HG03025 (cell line): ENCODE measurements around the gene ZBTB16.

Source experiments
- ATAC-seq: cut with Tn5 transposase; IDR thresholded peaks from one replicate; pipeline ENCODE4 v1.9.1; 2021; ENCODE audit warnings: mild to moderate bottlenecking, moderate library complexity; ENCODE audit not compliant: unreplicated experiment, low FRiP score

ZBTB16 gene

DNA sequence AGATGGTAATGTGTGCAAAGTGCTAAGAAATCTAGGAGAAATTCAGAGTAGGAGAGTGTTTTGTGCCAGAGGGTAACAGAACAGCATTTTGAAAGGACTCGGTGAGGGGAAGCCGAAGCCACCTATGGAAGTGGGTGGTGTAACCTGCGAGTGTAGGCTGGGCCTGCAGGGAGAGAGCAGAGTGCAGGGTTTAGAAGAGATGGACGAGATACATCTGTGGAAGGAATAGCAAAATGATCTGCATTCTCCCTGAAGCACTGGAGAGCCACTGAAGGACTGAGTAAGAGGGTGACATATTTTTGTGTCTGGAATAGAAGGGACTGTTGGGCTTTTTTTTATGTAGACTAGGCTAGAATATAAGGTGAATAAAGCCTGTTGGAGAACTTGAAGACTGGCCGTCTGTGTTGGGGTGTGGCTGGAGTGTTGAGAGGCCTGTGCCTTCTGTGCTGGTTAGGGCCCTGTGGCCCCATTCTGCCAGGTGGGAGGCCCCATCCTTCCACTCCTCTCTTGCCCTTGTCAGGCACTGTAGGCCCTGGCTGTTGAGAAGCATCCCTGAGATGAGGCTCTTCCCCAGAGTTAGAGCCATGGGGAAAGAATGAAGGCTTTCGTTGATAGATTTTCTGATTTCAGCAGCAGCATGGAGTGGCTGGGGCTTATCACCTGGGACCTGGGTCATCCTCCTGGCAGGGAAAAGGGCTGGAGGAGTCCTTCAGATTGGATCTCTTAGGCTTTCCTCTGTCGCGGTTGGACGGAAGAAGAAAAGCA lies 102.2 kb downstream of the ZBTB16 start:
- no peak for ATAC-seq

DNA sequence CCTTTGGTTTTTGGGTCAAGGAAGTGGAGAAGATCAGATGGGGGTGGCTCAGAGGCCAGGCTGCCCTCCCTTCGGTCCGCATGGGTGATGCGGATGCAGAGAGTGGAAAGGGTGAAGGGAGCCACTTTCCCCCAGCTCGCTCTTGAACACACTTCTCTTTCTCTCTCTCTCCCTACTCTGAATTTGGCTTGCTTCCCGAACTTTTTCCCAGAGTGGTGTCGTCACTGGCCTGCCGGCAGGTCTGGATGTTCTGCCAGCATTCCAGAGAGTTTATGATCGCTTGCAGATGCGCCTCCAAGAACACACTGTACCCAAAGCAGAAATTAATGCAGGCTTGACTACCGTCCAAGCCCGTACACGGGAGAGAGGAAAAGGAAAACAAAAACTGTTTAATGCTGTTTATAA lies 103.2 kb downstream of the ZBTB16 start:
- no peak for ATAC-seq

DNA sequence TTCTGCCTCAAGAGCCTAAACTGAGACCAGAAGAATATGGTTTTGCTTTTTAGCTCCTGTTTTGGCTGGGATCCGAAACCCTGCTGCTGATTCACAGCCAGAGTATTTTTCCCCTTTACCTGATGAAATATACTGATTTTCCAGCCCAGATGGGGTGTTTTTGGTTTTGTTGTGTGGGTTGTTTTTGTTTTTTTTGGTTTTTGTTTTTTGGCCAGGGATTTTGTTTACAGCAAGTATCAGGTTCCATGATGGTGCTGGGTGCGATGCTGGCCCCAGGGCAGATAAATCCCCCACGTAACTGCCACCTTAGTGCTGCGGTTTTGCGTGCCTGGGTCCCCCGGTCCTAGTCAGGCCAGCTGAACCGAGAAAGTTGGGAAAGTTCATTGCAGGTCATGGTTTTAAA lies 103.7 kb downstream of the ZBTB16 start:
- no peak for ATAC-seq

DNA sequence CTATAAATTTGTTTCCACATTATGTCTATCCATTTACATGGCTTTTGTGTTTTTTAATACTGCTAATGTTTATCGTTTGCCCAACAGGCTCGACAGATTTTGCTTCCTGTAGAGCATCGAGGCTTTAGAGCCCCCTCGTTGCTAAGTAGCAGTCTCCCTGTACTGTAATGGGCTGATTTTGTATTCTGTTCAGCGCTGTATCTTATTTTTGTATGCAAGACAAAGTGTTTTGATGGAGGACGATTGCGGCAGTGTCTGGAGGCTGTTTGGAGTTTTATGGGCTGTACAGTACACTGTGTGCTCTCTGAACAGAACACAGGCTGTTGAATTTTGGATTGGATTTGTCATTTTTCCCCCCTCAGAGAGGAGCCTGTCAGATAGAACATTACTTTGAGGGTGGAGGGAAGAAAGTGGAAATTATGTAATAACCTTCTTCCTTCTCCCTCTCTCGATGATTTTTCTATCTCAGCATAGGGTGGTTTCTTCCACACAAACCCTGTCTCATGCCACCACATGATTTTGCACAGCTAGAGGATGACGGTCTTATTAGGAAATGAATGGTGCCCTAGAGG lies 104.4 kb downstream of the ZBTB16 start:
- ATAC-seq, result no peak

DNA sequence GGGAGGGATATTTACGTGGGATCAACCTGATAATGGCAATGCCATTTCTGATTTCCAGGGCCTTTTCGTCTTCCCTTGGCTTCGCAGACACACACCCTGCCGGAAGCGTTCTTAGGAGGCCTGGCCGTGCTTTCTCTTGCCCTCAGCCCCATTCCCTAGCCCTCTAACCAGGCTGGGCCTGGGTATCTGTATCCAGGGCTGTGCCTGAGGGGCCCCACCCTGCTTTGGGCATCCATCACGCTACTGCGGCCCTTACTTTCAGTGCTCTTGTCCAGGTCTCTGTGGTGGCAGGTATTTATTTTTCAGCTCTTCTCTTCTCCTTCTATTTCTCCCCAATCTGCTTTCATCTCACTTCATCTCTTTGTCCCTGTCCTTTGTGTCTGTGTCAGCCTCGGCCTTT lies 105.0 kb downstream of the ZBTB16 start:
- ATAC-seq, result no peak

DNA sequence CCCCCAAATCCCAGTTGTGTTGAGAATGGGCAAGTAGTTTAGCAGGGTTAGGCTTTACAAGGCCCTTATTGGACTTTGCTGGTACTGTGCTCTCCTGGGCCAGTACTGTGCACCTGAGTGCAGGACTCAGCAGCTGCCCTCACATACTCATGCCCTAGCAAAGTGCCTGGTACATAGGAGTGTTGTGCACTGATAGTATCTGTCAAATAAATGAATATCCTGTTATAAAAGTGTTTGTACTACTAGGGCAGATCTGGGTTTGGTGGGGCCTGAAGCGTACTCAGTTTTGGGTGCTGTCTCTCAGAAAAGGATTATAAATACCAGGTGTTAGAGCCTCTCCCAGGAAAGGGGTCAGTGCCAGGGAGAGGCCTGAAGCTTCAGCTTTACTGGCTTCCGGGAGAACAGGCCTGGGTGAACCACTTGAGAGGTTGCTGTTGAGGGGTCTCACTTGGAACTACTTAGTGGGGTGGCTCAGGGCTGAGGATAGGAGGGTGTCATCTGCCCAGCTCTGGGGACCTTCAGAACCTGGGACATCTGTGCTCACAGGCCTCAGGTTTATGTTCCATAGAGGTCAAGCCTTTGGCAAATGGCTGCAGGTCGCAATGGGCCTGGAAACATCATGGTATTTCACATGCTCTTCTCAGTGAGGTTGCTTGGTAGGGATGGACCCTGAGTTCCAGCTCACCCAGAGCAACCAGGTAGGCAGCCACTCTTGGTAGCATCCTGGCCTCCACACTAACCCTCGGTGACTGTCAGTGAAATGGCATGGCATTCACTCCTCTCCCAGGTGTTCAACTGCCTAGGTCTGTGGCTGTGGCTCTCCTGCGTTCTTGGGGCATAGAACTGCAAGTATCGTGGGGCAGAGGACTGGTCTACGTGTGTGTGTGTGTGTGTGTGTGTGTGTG lies 106.1 kb downstream of the ZBTB16 start:
- ATAC-seq, result no peak

DNA sequence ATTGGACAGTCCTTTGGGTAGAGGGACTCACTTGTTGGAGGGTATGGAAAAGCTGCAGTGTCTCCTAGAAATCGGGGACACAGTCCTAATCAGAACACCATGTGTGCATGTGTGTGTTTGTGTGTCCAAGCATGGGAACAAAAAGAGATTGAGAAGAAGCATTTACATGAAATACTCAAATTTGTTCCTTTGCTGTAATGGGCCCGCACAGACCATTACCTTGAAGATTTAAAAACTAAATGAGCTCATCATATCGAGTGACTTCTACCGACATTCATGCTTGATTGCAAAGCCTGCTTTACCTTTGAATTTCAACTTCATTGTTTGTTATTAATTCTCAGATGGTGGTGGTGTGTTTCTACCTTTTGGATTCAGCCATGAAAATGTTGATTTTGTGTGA lies 106.9 kb downstream of the ZBTB16 start:
- ATAC-seq, result no peak

DNA sequence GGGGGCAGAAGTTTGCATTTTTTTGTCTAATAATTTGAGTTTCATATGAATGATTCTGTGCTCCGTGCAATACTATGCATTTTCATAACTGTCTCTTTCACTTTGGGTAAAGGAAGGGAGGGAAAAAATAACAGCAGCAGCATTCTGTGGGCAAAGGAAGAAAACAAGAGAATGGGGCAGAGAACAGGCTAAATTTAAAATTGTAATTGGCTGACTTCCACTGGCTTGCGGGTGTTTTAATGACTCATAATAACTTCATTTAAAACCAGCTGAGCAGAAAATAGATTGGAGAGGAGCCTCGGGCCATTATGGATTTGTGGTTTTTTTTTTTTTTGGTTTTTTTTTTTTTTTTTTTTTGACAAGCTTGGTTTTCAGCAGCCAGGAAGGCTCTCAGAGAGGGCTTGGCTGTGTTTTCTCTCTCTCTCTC lies 107.4 kb downstream of the ZBTB16 start:
- no peak for ATAC-seq

DNA sequence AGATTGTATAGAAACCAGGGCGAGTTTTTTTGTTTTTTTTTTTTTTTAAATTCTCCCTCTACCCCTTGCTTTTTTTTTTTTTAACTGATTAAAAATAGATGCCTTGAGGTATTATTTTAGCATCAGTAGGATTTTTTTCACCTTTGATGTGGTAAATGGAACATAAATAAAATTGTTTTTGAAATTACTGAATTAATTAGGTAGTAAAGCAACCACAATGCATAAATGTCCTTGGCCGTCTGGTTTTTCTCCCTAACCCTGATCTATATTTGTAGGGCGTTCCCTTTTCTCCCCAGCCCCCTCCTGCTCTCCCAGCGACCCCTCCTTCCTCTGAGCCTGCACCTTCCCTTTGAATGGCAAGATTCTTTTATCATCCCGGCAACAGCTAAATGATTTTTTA lies 107.8 kb downstream of the ZBTB16 start:
- ATAC-seq, result no peak

DNA sequence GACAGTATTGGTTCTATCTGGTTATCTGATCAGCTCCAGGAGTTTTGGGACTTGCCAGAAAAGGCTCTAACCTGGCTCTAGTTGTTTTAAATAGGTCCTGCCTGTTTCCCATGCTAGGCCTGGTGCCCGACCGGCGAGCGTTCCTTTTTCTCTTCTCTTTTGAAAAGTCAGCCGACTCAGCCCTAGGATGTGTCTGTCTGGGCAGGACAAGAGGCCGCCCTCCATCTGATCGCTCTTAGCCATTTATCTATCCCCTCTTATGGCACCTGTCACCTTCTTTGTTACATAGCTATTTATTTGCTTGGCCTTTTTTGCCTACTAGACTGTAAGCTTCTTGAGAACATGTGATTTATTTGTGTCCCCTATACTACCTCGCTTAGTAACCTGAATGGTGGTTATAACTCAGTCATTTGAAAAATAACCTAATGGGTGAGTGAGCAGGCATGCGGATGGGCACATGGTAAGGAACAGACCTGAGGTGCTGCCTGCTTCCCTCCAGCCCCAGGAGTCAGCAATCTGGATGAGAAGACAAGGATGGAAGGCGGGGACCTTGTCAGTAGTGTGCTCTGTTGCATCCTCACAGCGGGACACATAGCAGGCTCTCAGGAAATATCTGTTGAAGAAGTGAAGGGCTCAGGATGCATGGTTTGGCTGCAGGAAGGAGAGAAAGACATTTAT lies 108.4 kb downstream of the ZBTB16 start:
- ATAC-seq, result no peak

DNA sequence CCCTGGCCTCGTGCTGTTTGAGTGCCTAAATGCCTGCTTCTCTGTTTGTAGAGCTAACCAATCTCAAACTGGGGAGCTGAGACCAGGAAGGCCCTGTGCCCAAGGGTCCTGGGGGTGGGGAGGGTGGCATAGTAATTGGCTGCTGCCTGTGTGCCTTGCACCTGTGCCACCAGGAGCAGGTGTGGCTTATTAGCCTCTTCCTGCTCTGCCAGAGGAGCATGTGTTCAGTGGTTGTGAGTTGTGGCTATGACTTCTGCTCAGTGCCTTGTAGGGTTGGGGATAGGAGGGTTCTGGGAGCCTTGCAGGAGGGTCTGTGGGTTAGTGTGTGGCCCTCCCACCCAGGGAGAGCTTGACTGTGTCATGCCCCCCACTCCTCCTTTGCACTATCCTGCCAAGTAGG lies 109.2 kb downstream of the ZBTB16 start:
- ATAC-seq, result no peak

DNA sequence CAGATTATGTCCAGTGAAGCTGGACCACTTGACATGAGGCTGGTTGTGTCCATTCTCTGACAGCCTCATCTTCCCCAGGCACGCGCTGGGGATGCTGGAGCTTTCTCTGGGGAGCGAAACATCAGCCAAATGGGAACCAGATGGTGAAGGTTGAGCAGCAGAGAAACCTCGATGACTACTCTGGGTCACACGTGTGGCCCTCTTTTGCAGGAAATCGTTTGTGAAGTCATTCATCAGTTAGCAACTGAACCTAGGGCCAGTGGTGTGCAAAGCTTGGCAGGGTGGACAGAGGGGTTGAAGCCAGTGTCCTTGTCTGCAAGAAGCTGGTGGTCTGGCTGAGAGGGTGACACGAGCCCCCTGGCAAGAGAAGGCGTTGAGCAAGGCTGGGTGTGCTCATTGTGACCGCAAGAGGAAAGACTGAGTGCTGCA lies 109.8 kb downstream of the ZBTB16 start:
- ATAC-seq, result no peak

DNA sequence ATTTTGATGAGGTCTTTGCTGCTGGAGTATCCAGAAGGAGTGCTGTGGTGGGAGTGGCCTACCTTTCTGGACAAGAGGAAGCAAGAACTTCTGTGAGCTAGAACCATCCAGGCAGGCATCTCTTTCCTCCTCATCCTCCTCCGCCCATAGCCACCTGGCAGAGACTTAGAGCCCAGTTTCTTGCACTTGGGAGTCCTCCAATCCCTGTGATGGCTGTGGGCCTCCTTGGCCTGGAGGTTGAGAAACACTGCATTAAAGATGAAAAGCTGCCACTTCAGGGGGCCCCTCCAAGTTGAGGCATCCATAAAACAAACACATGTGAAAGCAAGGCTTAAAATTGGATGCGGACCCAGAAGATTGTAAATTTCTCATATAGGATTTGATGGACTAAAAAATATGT lies 110.3 kb downstream of the ZBTB16 start:
- no peak for ATAC-seq

DNA sequence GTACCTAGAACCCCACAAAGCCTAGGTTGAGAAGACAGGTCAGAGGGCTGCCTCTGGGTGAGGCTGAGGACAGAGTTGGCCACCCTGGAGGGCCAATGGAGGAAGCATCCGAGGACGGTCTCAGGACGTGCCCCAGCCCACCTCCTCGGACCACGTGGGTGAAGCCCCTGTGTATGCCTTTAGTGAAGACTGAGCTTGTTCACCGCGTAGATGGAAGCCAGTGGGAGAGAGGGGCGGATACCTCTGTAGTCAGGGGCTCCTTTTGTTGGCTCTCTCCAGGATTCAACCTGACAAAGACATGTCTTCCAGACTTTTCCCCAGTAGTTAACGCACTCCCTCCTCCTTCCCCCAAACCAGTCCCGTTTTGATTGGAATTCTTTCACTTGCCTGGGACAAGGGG lies 110.7 kb downstream of the ZBTB16 start:
- ATAC-seq, result no peak

DNA sequence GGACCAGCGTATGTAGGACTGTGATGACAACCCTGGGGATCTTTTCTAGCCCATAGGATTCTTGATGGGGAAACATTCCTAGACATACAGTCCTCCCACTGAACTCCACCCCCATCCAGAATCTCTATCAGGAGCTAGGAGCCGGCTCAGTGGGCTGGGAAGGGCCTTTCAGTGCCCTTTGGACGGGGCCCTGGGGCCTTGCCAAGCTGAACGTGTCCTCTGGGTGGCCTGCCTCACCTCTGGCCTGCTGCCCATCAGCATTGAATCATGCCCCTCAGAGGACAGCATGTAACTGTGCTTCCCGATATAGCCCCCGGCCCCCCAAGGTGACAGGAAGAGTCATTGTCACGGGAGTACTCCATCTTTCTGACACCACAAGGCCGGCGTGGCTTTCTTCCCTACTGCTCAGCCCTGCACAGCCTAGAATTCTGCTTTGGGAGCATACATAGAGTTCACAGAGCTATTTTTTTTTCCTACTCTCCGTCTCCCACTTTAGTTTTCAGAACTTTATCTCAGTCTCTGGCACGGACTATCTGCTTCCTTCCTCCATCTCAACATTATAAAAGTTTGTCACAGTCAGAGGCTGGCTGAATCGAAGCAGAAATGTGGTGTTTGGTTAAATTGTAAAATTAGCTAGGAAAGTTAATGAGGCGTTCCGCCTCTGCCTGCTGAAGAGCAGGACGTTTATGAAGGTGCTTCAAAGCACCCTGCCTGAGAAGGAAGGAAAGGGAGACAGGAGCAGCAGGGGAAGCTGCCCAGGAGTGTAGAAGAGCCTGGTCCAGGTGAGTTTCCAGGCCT lies 111.9 kb downstream of the ZBTB16 start:
- no peak for ATAC-seq

DNA sequence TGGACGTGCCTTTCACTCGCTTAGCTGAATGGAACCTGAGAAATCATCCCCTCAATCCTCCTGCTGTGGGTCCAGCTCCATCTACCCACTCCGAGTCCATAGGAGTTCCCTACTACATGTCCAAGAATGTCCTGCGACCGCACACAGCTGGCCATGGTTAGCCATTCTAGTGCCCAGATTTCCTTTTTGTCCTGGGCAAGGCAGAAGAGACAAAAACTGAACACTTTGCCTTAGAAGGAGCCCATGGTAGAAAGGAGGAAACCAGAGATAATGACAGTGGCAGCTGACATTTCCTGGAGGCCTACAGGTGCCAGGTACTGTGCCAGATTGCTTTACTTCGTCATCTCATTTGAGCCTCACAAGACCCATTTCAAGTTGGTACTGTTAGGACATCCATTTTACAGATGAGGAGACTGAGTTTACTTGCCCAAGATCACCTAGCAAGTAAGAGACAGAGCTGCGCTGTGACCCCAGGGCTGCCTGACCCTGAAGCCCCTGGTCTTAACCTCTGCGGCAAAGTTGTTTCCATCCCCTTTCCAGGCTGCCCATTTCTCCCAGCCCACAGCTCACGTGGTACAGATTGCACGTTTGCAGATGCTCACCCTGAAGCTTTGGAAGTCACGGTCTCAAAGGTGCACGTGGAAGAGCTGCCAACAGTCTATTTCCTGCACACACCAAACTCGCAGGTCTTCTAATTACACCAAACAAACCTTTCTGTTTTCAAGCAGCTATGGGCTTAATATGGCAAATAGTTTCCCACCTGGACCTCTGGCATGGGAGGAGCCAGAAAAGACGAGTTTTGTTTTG lies 112.7 kb downstream of the ZBTB16 start:
- no peak for ATAC-seq

DNA sequence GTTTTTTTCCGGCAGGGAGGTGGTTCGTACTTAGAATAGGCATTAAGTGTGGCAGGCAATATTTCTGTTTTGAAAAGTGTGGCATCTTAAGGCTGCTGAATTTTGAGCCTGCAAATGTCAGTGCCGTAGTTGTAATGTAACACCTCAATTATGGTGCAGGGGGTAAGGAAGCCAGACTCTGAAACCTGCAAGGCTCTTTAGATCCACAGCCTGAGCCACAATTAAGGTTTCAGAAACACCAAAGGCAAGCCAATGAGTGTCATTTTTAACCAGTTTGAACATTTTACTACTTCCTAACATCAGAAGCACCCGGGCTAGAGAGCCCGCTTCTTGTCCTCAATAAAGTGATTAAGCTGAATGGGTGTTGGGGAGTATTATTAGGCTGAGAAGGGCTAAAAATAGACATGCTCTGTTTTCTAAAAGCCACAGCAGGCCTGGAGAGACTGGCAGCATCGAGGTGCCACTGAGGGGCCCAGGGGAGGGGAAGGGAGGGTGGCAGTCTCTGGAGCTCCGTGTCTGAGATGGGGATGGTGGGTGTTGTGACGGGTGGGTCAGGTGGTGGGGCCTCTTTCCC lies 113.4 kb downstream of the ZBTB16 start:
- no peak for ATAC-seq

DNA sequence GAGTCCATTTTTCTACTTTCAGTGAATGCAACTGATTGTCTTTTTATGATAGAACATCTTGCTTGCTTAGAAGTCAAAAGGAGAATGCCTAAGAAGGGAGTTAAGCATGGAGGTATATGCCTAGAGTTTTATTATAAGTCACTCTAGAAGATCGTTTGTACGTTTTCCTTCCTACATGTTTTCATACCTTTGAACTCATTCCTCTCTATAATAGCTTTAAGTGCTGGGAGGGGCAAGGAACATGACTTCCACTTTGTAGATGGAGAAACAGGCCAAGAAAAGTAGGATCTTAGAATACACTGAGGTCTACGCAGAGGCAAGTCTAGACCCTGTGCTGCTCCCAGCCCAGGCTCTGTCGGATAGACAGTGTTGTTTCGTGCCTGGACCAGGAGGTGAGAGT lies 114.3 kb downstream of the ZBTB16 start:
- ATAC-seq, result no peak
